HepG2 (cell line): ENCODE results near the gene MICOS13. TPM values are rescaled to one million over a fixed set of nuclear protein-coding genes. Genes with fewer than 3 reads are reported as not detected.
A peak's percentile ranks its signal among the peaks of the same experiment; 100 is the strongest.

Source experiments
- AGO1 ChIP-seq: fragments of 200-400 bp; formaldehyde crosslinking; IDR thresholded peaks from 2 replicates; pipeline ENCODE4 v1.6.1; 2017; ENCODE audit warnings: mild to moderate bottlenecking, low read depth, low read length, moderate library complexity; ENCODE audit not compliant: poor library complexity, severe bottlenecking
- AHDC1 ChIP-seq: sonication (generic); formaldehyde crosslinking; IDR thresholded peaks from 2 replicates; pipeline ENCODE4 v1.5.1; 2020; ENCODE audit warnings: mild to moderate bottlenecking, missing genetic modification reagents, borderline replicate concordance
- AKAP8 ChIP-seq: sonication (generic); formaldehyde crosslinking; IDR thresholded peaks from 2 replicates; pipeline ENCODE4 v1.5.1; 2020; ENCODE audit warnings: mild to moderate bottlenecking, missing genetic modification reagents
- ATF4 ChIP-seq, 2 experiments: fragments of 450-650 bp in 1 of 2; sonication (generic) in 1 of 2; formaldehyde crosslinking; IDR thresholded peaks; 2 replicates each; pipeline versions ENCODE4 v1.5.0 to v1.8.0; 2020 to 2022; ENCODE audit warnings: mild to moderate bottlenecking in 1 of 2, missing genetic modification reagents in 1 of 2
- FOXO4 ChIP-seq: sonication (generic); formaldehyde crosslinking; conservative IDR thresholded peaks from 2 replicates; pipeline ENCODE4 v1.8.1; 2023; ENCODE audit warnings: missing genetic modification reagents
- HOXA9 ChIP-seq: sonication (generic); formaldehyde crosslinking; IDR thresholded peaks from 2 replicates; pipeline ENCODE4 v1.8.1; 2022; ENCODE audit warnings: missing genetic modification reagents, mild to moderate bottlenecking, moderate library complexity, borderline replicate concordance
- MBNL3 ChIP-seq: fragments of 250-450 bp; sonication (Bioruptor Pico); conservative IDR thresholded peaks from 2 replicates; pipeline ENCODE4 v1.8.0; 2022; ENCODE audit warnings: mild to moderate bottlenecking, inconsistent platforms
- MXD1 ChIP-seq: sonication (generic); formaldehyde crosslinking; IDR thresholded peaks from 2 replicates; pipeline ENCODE4 v1.4.0; 2020; ENCODE audit warnings: mild to moderate bottlenecking, missing genetic modification reagents
- ONECUT2 ChIP-seq: sonication (generic); formaldehyde crosslinking; IDR thresholded peaks from 2 replicates; pipeline ENCODE4 v1.4.0; 2020; ENCODE audit warnings: missing genetic modification reagents
- POLR2AphosphoS5 ChIP-seq: IDR thresholded peaks from 2 replicates; pipeline ENCODE4 v1.6.1; 2012; ENCODE audit warnings: low read depth, low read length
- POLR2G ChIP-seq: fragments of 200-400 bp; formaldehyde crosslinking; IDR thresholded peaks from 2 replicates; pipeline ENCODE4 v1.6.1; 2018; ENCODE audit warnings: mild to moderate bottlenecking, low read depth, low read length, moderate library complexity
- RBM22 ChIP-seq: fragments of 200-400 bp; formaldehyde crosslinking; optimal IDR thresholded peaks from 2 replicates; pipeline ENCODE3; 2017; ENCODE audit warnings: mild to moderate bottlenecking, low read length, moderate library complexity
- RXRA ChIP-seq: sonication (generic); formaldehyde crosslinking; IDR thresholded peaks from 2 replicates; pipeline ENCODE4 v1.5.1; 2020; ENCODE audit warnings: missing genetic modification reagents
- SMARCE1 ChIP-seq: fragments of 450-650 bp; IDR thresholded peaks from 2 replicates; pipeline ENCODE4 v1.6.1; 2017; ENCODE audit warnings: borderline replicate concordance
- SRY ChIP-seq: sonication (generic); formaldehyde crosslinking; IDR thresholded peaks from 2 replicates; pipeline ENCODE4 v1.8.0; 2022; ENCODE audit warnings: mild to moderate bottlenecking, missing genetic modification reagents
- TFAP4 ChIP-seq: sonication (generic); IDR thresholded peaks from 2 replicates; pipeline ENCODE4 v1.6.1; 2016; ENCODE audit warnings: low read depth, borderline replicate concordance
- ZFY ChIP-seq: sonication (generic); formaldehyde crosslinking; IDR thresholded peaks from 2 replicates; pipeline ENCODE4 v1.4.0; 2020; ENCODE audit warnings: missing genetic modification reagents
- ZNF576 ChIP-seq: sonication (generic); formaldehyde crosslinking; IDR thresholded peaks from 2 replicates; pipeline ENCODE4 v1.4.0; 2020; ENCODE audit warnings: mild to moderate bottlenecking, missing genetic modification reagents
- polyA plus RNA-seq, 8 experiments: library from polyadenylated mRNA; depleted of rRNA in 3 of 8; stranded (reverse) in 7 of 8; unstranded in 1 of 8; fragments of >200 nt; fragmentation: Illumina TruSeq in 4 of 8; extraction: Trizol in 4 of 8; gene quantifications; 2 replicates each; pipeline versions ENCODE4 v1.2.1 to v1.2.3, GENCODE V29; 2011 to 2016; ENCODE audit warnings: low read depth in 4 of 8, missing spikeins in 1 of 8, mixed read lengths in 1 of 8; ENCODE audit not compliant: insufficient read depth in 1 of 8
- total RNA-seq, 5 experiments: library from RNA; depleted of rRNA; stranded (reverse); fragments of >200 nt; fragmentation: Illumina TruSeq; extraction: Trizol; gene quantifications; 2 replicates each; pipeline ENCODE4 v1.2.3, GENCODE V29; 2016; ENCODE audit warnings: low read depth in 1 of 5

The MICOS13 gene
- total and polyA plus RNA-seq, 2 of the 13 experiments (the other 11 are each of a cell fraction or from before 2014, with no cell fraction given): 28.8 to 35.4 TPM

GRCh38 chr19:5691822-5692722 lies 11.8 kb upstream of the MICOS13 start (continued):
- 0 out of 2 replicates have a peak, but pooled peaks have one; percentile 2 for TF ChIP-seq AHDC1 (CRISPR knock-in tag)
- TF ChIP-seq SRY (CRISPR knock-in tag): peak; percentile 49; the same call in 1 of the 2 replicates
- TF ChIP-seq MXD1 (CRISPR knock-in tag): 0 out of 2 replicates have a peak, but pooled peaks have one; percentile 43
- peak; percentile 42 for TF ChIP-seq RBM22
- TF ChIP-seq MBNL3: no peak
- no peak for TF ChIP-seq ATF4 (CRISPR knock-in tag; IDR thresholded peaks at IDR 0.05)
- TF ChIP-seq AKAP8 (CRISPR knock-in tag): peak; percentile 4; the same call in 1 of the 2 replicates
- no peak for TF ChIP-seq TFAP4
- TF ChIP-seq ONECUT2 (CRISPR knock-in tag): no peak
- peak; percentile 93 for TF ChIP-seq AGO1
- TF ChIP-seq ZFY (CRISPR knock-in tag): 0 out of 2 replicates have a peak, but pooled peaks have one; percentile 18
- TF ChIP-seq FOXO4 (CRISPR knock-in tag): no peak
- TF ChIP-seq ZNF576 (CRISPR knock-in tag): no peak
- TF ChIP-seq POLR2G: peak; percentile 54
- TF ChIP-seq POLR2AphosphoS5: peak; percentile 16
- TF ChIP-seq SMARCE1: no peak
- peak; percentile 14; the same call in 1 of the 2 replicates for TF ChIP-seq RXRA
- 0 out of 2 replicates have a peak, but pooled peaks have one; percentile 6 for TF ChIP-seq HOXA9 (CRISPR knock-in tag)
